AG09309 (cell line): ENCODE measurements around the gene PRSS38.

Experiments used
- DNase-seq: peaks from one replicate; pipeline ENCODE4 v3.0.0-alpha.2; 2010; ENCODE audit warnings: low read depth
- H3K4me3 ChIP-seq: 2 replicates; pipeline ENCODE4 v1.5.1; 2011; ENCODE audit warnings: mild to moderate bottlenecking, low read depth, low read length, moderate library complexity; ENCODE audit not compliant: control insufficient read depth
- CTCF ChIP-seq: IDR thresholded peaks from 2 replicates; pipeline ENCODE4 v1.5.1; 2011; ENCODE audit warnings: mild to moderate bottlenecking, low read depth, low read length, inconsistent platforms; ENCODE audit not compliant: insufficient read depth, control insufficient read depth; ENCODE audit errors: missing control alignments

Gene PRSS38

GRCh38 chr1:227785094-227785804 is 30.2 kb upstream of the PRSS38 start:
- DNase-seq: no peak
- TF ChIP-seq CTCF: no peak
- no peak overlapping the region for H3K4me3 ChIP-seq

- TF ChIP-seq CTCF: no peak
- no peak for DNase-seq
- no peak overlapping the region for H3K4me3 ChIP-seq
Measured at GRCh38 chr1:227785805-227786671, 29.4 kb upstream of the PRSS38 start.

- peak overlapping the region; percentile 58 for H3K4me3 ChIP-seq
- no peak for DNase-seq
- TF ChIP-seq CTCF: no peak
Measured at GRCh38 chr1:227786673-227787512, 28.6 kb upstream of the PRSS38 start.

- DNase-seq: peak; percentile 60
- peak overlapping the region; percentile 58 for H3K4me3 ChIP-seq
- TF ChIP-seq CTCF: no peak
Measured at GRCh38 chr1:227787513-227788270, 27.8 kb upstream of the PRSS38 start.

- DNase-seq: no peak
- H3K4me3 ChIP-seq: peak overlapping the region; percentile 58
- TF ChIP-seq CTCF: no peak
Measured at GRCh38 chr1:227788271-227789083, 27.0 kb upstream of the PRSS38 start.
